Tibial nerve (tissue), 4 donors: ENCODE data around the gene KIF13A.

Experiments
- CTCF ChIP-seq, 5 experiments: fragments of 200-600 bp in 3 of 5; fragments of 450-650 bp in 2 of 5; sonication (generic) in 3 of 5; IDR thresholded peaks; one replicate each; pipeline ENCODE4 v1.5.1; 2016 to 2019; ENCODE audit warnings: antibody characterized with exemption in 5 of 5, mild to moderate bottlenecking in 3 of 5, moderate library complexity in 2 of 5
- EP300 ChIP-seq, 2 donors: sonication (generic); formaldehyde crosslinking; IDR thresholded peaks; one replicate each; pipeline ENCODE4 v1.6.1; 2017; ENCODE audit warnings: antibody characterized with exemption in 2 of 2, mild to moderate bottlenecking in 1 of 2
- POLR2A ChIP-seq, 2 donors: fragments of 450-650 bp; IDR thresholded peaks; one replicate each; pipeline ENCODE4 v1.6.1; 2017; ENCODE audit warnings: antibody characterized with exemption in 2 of 2, mild to moderate bottlenecking in 2 of 2, moderate library complexity in 2 of 2

DNA sequence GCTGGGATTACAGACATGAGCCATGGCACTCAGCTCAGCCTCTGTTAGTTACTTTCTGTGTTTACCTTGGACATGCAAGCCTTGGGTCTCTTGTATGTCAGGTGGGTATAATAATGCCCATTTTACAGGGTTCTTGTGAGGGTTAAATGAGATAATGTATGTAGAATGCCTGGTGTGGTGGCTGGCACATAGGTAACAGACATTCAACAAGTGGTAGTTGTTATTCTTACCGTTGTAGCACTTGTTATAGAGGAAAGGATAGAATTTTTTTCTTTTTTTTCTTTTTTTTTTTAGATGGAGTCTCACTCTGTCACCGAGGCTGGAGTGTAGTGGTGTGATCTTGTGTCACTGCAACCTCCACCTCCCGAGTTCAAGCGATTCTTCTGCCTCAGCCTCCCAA is 8.0 kb upstream of the KIF13A start:
- TF ChIP-seq CTCF (IDR thresholded peaks at IDR 0.05): no peak
- TF ChIP-seq POLR2A (IDR thresholded peaks at IDR 0.05): no peak
- TF ChIP-seq EP300 (IDR thresholded peaks at IDR 0.05): no peak
